NCI-H526 (cell line): ENCODE results near the gene FBRSL1.
"Not testable (repeated sequence)": the region's sequence is repeated elsewhere in the genome, so short reads cannot be mapped to it uniquely, and the experiment has no call there.

Experiments used
- DNase-seq, 2 experiments: peaks; one replicate each; lab custom pipeline; 2025; lab: John Stamatoyannopoulos, UW

FBRSL1 gene

DNA sequence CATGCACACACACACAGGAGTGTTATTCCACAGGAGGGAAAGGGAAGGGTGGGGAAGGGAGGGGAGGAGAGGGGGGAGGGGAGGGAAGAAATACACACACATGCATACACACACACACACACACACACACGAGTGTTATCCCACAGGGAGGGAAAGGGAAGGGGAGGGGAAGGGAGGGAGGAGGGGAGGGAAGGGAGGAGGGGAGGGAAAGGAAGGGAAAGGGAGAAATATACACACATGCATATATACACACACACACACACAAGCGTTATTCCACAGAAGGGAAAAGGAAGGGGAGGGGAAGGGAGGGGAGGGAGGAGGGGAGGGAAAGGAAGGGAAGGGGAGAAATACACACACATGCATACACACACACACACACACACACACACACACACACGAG is 19.6 kb upstream of the FBRSL1 start:
- no peak for DNase-seq

DNA sequence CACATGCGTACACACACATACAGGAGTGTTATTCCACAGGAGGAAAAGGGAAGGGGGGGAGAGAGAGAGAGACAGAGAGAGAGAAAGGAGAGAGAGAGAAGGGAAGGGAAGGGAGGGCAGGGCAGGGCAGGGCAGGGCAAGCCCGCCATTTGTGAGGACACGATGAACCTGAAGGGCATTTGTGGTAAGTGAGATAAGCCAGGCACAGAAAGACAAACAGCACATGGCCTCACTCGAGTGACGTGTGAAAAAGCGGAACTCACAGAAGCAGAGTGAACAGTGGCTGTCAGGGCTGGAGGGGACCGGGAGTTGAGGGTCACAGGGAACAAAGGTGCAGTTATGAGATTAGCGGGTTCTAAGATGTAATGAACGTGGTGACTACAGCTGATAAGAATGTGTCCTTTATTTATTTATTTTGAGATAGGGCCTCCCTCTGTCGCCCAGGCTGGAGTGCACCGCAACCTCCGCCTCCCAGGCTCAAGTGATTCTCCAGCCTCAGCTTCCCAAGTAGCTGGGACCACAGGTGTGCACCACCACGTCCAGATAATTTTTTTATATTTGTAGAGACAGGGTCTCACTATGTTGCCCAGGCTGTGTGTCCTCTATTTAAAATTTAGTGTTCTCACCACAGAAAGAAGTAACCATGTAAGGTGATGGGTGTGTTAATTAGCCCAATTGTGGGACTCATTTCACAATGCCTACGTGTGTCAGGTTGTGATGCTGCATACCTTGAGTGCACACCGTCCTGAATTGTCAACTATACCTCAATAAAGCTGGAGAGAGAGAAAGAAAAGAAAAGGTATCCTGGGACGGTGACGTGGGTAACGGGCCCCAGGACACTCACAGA is 18.7 kb upstream of the FBRSL1 start:
- no peak for DNase-seq

DNA sequence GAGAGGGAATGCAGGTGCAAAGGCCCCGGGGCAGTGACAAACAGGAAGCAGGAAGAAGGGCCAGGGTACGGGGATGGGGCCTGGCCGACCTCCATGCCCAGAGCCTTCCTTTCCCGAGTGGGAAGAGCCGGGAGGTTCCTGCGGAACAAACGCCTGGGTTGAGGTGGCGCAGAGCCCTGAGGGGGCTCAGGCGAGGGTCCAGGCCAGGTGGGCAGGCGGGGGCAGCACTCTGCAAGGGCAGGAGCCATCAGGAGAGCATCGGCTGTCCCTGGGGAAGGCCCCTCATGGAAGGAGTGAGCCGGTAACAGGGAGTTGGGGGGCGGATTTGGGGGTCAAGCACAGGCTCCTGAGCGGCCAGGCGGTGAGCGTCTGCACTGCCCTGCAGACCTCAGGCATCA is 18.1 kb upstream of the FBRSL1 start:
- DNase-seq, result no peak

DNA sequence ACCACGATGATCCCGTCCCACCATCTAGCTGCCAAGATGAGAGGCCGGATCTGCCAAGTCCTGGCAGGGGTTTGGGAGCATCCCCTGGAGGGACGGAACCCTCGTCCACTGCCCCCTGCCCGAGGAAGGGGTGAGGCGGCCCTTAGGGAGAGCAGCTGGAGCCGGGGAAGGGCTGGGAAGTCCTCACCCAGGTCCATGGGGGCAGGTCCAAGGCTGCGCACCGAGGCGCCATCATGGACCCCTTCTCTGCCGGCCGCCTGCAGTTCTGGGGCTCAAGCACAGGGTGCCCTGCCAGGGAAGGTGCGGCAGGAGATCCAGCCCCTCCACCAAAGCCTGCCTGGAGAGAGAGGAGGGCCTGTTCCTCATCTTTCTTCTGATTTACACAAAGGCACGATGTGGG is 17.6 kb upstream of the FBRSL1 start:
- no peak for DNase-seq

DNA sequence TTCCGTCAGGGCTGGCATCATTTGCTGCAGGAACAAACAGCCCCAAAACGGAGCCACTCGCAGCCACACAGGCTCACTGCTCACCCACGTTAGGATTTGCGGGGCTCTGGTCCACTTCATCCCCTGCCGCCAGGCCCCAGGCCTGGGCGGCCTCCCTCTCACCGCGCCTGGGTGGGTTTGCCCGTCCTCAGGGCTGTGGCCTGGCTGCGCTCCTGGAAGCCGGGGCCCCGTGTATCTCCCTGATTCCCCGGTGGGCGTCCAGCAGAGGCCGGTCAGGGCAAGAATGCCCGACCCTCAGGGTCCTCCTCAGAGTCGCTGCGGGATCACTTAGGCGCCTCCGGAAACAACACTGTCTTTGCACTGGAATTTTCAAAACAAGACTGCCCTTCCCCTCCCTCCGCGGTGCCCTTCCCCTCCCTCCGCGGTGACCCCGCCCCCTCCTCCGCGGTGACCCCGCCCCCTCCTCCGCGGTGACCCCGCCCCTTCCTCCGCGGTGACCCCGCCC is 15.7 kb upstream of the FBRSL1 start:
- DNase-seq, result peak in 1 of 2 experiments; percentile 38

DNA sequence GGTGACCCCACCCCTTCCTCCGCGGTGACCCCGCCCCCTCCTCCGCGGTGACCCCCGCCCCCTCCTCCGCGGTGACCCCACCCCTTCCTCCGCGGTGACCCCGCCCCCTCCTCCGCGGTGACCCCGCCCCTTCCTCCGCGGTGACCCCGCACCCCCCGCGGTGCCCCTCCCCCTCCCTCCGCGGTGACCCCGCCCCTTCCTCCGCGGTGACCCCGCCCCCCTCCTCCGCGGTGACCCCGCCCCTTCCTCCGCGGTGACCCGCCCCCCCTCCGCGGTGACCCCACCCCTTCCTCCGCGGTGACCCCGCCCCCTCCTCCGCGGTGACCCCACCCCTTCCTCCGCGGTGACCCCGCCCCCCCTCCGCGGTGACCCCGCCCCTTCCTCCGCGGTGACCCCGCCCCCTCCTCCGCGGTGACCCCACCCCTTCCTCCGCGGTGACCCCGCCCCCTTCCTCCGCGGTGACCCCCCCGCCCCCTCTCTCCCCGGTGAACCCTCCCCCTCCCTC is 15.1 kb upstream of the FBRSL1 start:
- DNase-seq, result not testable (repeated sequence)

DNA sequence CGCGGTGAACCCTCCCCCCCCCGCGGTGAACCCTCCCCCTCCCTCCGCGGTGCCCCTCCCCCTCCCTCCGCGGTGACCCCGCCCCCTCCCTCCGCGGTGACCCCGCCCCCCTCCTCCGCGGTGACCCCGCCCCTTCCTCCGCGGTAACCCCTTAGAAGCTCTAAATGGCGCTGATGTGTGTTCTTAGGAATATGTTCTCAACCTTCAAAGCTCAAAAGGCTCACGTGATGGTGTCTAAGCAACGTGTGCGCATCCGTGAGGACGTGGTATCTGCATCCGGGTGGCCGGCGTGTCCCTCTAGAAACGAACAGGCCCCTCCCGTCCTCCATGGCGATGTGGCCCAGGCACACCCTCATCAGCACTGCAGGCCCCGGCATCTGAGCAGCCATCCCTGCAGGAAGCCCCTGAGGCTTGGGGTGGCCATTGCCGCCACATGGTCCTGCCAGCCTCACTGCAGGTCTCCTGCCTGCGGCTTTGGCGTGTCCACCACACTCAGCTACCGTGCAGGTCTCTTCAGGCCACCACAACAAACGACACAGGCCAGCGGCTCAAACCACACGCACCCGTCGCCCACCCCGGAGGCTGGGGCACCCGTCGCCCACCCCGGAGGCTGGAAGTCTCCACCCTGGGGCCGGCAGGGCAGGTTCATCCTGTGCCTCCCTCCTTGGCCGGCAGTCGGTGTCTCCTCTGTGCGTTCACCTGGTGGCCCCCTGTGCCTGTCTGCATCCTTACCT is 14.5 kb upstream of the FBRSL1 start:
- peak; percentile 55 to 59 for DNase-seq

DNA sequence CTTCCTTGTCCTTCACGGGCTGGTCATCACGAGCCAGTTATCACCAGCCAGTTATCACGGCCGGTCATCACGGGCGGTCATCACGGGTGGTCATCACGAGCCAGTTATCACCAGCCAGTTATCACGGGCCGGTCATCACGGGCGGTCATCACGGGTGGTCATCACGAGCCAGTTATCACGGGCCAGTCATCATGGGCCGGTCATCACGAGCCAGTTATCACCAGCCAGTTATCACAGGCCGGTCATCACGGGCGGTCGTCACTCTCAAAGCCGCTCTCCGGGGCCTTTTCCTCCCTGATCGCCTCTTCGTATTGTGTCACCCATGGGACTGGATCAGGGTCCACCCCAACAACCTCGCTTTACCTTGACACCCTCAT is 13.9 kb upstream of the FBRSL1 start:
- no peak for DNase-seq

DNA sequence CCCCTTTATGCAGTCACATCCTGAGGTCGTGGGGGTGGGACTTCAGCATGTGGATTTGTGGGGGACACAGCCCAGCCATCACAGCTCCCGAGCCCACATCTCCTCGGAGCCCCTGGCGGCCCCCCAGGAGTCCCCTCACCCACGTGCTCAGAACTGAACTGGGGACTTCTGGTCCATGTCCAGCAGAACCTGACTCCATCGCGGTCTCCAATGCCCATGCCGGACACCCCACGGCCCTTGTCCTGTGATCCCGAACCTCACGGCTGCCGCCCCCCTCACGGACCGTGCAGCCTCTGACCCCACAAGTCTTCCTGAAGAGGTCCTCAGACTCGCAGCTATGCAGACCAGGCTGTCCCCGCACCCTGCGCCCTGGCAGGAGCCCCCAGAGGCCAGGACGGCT is 13.5 kb upstream of the FBRSL1 start:
- DNase-seq, result no peak

DNA sequence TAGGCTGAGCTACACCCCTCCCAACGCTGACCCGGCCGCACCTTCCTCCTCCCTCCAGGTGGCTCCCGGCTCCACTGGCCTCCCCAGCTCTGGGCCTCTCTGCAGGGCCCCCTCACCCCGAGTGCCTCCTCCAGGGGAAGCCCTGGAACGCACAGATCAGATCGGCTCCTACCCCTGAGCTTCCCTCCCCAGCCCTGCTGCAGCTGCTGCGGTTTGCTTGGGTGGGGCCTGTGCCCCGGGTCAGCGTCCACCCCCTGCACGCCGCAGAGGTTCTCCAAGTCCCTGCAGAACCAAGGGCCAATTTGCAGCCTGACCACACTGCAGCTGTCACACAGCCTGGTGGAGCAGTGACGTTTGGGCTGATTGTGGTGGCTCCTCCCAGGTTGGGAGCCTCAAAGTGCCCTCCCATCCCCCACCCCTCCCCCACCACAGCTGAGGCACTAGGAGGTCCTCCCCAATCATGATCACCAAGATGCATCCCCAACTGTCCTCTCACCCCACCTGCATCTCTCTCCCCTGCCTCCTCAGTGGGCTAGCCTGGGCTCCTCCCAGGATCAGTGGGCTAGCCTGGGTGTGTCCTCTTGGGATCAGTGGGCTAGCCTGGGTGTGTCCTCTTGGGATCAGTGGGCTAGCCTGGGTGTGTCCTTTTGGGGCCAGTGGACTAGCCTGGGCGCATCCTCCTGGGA is 12.8 kb upstream of the FBRSL1 start:
- DNase-seq, result no peak

DNA sequence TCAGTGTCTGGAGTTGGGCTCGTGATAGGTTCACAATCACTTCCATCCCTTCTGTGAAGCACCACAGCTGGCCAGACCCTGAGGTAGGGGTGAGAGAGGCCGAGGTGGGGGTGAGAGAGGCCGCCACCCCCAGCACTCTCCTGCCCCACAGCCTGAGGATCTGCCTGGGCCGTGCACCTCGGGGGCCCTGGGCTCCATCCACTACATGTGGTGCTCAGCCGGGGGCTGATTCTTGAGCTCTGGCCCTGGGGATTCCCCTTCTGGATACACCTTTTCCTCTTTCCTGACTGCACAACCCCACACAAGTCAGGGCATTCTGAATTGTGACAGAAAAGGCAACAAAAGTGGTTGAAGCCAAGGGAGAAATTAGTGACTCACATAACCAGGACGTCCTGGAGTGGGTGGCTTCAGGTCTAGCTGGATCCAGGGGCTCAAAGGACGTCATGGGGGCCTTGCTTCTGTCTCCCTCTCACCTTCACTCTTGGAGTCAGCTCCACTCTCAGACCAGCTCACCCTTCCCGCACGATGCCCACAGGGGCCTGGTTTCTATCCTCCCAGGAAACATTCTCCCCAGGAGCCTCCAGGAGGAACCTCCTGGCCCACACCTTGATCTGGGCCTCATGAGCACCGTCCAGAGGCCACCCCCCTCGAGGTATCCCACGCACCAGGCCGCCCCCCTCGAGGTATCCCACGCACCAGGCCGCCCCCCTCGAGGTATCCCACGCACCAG is 12.1 kb upstream of the FBRSL1 start:
- no peak for DNase-seq

DNA sequence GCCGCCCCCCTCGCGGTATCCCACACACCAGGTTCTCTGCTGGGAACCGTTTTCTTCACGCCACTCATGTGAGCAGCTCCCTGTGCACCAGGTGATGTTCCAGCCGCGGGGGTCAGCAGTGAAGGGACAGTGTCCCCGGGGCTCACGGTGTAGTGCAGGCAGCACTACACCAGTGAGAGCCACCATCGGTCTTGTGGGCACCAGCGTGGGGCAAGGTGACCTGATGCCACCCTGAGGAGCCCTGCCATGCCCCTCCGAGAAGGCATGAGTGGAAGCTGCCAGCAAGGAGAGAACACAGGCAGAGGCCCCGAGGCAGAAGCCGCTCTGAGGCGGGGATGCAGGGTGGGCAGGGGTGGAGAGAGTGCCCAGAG is 11.5 kb upstream of the FBRSL1 start:
- DNase-seq, result no peak

DNA sequence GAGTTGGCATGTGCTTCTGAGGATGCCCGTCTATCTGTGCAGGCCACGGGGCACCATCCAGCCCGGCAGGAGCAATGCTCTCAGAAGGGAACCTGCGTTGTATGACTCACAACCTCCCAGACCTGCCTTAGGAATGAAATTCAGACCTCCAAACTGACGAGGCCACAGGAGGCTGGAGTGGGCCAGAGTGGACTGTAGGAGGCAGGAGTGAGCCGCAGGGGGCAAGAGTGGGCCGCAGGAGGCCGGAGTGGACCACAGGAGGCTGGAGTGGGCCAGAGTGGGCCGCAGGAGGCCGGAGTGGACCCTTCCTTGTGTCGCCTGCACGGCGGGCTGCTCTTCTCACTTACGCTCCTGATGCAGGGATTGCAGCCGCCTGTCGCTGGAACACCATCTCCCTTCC is 11.1 kb upstream of the FBRSL1 start:
- no peak for DNase-seq

DNA sequence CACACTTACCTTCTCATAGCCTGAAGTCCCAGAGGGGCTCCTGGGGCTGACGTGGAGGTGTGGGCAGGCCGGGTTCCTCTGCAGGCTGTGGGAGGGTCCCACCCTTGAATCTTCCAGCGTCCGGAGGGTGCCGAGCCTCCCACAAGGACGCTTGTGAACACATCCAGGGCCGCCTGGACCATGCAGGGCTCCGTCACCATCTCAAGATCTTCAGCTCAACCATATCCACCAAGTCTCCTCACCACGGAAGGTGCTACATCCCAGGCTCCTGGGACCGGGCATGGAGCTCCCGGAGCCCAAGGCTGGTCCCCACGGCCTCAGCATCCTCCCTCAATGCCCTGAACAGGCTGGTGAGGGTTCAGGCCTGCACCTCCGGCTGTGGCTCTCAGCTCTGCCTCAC is 10.7 kb upstream of the FBRSL1 start:
- no peak for DNase-seq

DNA sequence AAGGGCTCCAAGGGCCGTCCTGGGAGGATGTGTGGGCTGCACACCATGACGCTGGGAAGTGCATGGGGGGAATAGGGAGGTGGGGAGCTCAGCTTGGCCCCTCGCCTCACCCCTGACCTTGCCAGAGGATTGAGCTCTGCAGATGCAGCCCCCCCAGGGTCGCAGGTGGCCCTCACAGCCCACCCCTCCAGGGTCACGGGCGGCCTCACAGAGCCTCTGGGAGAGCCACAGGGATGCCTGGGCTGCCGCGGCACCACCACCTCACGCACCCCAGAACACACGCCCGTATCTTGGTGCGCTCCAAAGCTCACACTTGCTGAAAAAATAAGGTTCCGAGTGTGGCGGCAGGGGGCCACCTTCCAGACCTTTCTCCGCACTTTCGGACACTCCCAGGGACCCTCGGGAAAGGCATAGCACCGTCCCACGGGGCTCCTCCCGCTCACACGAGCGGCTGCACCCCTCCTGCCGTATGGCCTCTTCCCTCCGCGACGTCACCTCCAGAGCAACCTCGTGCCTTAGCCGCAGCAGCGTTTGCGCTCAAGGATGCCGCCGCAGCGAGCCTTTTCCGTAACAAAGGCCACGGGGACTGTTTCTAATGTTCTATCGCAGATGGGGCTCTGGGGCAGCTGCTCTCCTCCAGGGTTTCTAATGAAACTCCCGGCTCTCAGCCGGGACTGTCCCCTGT is 9.9 kb upstream of the FBRSL1 start:
- no peak for DNase-seq

DNA sequence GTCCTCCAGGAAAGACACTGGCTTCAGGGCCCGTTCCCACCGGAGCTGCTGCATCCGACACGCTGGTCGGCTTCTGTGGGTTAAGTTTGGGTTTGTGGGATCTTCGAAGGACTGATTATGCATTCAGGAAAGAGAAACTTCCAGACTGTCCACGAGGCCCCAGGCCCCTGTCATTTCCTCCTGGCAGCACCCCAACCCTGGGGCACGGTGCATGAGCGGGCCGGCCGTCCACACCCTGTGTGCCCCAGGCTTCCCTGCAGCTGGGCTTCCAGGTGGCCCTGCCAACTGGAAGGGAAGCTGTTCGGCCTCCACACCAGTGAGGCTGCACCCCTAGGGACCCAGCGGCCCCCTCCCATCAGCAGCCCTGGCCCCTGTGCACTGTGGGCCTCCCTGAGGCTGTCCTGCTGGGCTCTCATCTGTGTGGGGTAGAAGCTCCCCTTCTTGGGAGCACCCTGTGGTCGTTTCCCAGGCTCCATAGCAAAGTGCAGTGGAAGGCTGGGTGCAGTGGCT is 9.3 kb upstream of the FBRSL1 start:
- DNase-seq, result no peak

DNA sequence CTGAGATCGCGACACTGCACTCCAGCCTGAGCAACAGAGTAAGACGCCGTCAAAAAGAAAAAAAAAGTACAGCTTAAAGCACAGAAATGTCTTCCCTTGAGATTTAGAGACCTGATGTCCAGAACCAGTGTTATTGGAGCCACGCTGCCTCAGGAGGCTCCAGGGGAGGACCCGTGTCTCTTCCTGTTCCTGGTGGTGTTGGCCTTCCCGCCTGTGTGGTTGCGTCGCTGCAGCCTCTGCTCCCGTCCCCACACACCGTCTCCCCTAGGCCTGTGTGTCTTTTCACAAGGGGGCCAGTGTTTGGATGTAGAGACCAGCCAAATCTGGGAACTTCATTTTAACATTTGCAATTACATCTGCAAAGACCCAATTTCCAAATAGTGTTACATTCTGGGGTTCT is 8.6 kb upstream of the FBRSL1 start:
- no peak for DNase-seq

DNA sequence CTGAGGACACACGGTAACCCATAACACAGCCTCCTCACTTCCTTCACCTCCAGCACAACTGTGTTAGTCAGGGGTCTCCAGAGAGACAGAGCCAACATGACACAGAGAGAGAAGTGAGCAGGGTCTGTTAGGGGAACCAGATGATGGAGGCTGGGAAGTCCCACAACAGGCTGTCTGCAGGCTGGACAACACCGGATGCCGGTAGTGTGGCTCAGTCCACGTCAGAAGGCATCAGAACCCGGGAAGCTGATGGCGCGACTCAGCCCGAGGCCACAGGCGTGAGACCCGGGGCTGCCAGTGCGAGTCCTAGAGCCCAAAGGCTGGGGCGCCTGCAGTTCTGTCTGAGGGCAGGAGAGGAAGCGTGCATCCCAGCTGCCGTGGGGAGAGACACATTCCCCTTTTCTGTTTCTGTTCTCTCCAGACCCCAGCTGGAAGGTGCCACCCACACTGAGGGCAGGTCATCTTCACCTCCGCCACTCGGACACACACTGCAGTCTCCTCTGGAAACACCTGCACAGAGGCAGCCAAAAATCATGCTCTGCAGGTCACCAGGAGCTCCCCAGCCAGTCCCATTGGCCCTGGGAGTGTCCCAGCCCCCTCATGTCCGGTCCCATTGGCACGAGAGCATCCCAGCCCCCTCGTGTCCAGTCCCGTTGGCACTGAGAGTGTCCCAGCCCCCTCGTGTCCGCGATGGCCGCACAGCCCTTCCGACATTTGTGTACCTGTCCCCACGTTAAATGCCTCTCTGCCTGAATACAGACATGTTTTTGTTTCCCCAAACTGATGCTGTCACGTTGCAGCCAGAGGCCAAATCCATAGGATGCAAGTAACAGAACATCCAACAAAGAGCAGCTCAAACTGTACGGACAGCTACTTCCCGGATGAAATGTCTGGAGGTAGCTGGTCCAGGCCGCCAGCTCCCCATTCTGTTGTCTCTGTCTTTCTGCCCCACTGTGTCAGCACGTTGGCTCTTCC is 7.9 kb upstream of the FBRSL1 start:
- DNase-seq, result no peak

DNA sequence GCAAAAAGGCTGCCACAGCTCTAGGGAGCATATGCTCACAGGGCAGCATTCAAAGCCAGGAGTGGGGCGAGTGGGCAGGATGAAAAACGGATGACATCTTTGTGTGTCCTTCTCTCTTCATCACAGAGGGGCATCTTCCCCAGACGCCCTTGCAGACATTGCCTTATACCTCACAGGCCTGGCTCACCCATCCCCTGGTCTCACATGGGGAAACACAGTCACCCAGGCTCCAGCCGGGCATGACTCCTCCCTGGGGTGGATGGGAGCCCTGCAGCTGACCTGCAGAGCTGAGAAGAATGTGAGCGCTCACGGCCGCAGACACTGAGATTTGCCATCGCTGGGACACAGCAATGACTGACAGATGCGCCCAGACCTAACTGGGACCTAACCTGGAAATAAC is 7.2 kb upstream of the FBRSL1 start:
- DNase-seq, result no peak

DNA sequence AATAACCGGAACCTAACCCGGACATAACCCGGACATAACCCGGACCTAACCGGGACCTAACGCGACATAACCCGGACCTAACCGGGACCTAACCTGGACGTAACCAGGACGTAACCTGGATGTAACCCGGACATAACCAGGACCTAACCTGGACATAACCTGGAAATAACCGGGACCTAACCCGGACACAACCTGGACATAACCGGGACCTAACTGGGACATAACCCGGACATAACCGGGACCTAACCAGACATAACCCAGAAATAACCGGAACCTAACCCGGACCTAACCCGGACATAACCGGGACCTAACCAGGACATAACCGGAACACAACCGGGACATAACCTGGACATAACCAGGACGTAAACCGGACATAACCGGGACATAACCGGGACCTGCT is 6.7 kb upstream of the FBRSL1 start:
- no peak for DNase-seq
